Caco-2 (cell line): ENCODE results near the gene CORO2A. TPM values are rescaled to one million over a fixed set of nuclear protein-coding genes. Genes with fewer than 3 reads are reported as not detected.
"Not testable (repeated sequence)": the region's sequence is repeated elsewhere in the genome, so short reads cannot be mapped to it uniquely, and the experiment has no call there.

Source experiments
- BruUV-seq: library from RNA; stranded (reverse); fragments of 400-500 nt; replicated peaks from 2 replicates; lab custom pipeline; 2021; lab: Mats Ljungman, UMichigan
- CTCF ChIA-PET: fragments of 300-600 bp; sonication (Branson Sonifier 250); formaldehyde crosslinking; loops from one replicate; lab custom pipeline; 2022; ENCODE audit warnings: antibody characterized with exemption; lab: Charles Lee
- POLR2A ChIA-PET: fragments of 300-600 bp; sonication (Branson Sonifier 250); formaldehyde crosslinking; loops from one replicate; lab custom pipeline; 2022; ENCODE audit warnings: antibody characterized with exemption; lab: Charles Lee
- DNase-seq, 2 experiments: peaks; one replicate each; pipeline versions ENCODE4 v3.0.0 to v3.0.0-alpha.2; 2020 to 2022
- H3K27me3 ChIP-seq: replicated peaks from 2 replicates; pipeline ENCODE4 v1.6.0; 2011; ENCODE audit warnings: low read length; ENCODE audit not compliant: control insufficient read depth, insufficient read depth
- H3K36me3 ChIP-seq: 2 replicates; pipeline ENCODE4 v1.5.1; 2011; ENCODE audit warnings: low read length; ENCODE audit not compliant: control insufficient read depth, insufficient read depth
- H3K4me1 ChIP-seq: fragments of 250-450 bp; sonication (Bioruptor Pico); 2 replicates; pipeline ENCODE4 v1.5.1; 2020; ENCODE audit warnings: mild to moderate bottlenecking
- H3K4me3 ChIP-seq: 2 replicates; pipeline ENCODE4 v1.5.1; 2011; ENCODE audit warnings: low read depth, mild to moderate bottlenecking, control low read depth, low read length
- H3K9me3 ChIP-seq: fragments of 250-450 bp; sonication (Bioruptor Pico); 2 replicates; pipeline ENCODE4 v1.5.1; 2020; ENCODE audit warnings: mild to moderate bottlenecking, moderate library complexity
- H3K27ac Mint-ChIP-seq: one replicate; pipeline ENCODE4 v1.8.0; 2022; ENCODE audit warnings: mixed read lengths; ENCODE audit not compliant: unreplicated experiment
- H3K27me3 Mint-ChIP-seq: one replicate; pipeline ENCODE4 v1.8.0; 2022; ENCODE audit warnings: mixed read lengths; ENCODE audit not compliant: insufficient read depth, unreplicated experiment
- H3K36me3 Mint-ChIP-seq: one replicate; pipeline ENCODE4 v1.8.0; 2022; ENCODE audit warnings: mild to moderate bottlenecking, mixed read lengths; ENCODE audit not compliant: insufficient read depth, unreplicated experiment
- H3K4me1 Mint-ChIP-seq: one replicate; pipeline ENCODE4 v1.8.0; 2022; ENCODE audit warnings: low read depth, mixed read lengths; ENCODE audit not compliant: unreplicated experiment
- H3K4me3 Mint-ChIP-seq: one replicate; pipeline ENCODE4 v1.8.0; 2022; ENCODE audit warnings: mild to moderate bottlenecking, moderate library complexity, mixed read lengths; ENCODE audit not compliant: unreplicated experiment
- H3K9me3 Mint-ChIP-seq: one replicate; pipeline ENCODE4 v1.8.0; 2022; ENCODE audit warnings: mixed read lengths; ENCODE audit not compliant: unreplicated experiment
- intact Hi-C: fragments of 100-400 bp; cut with micrococcal nuclease; formaldehyde crosslinking; loops from one replicate; pipeline ENCODE4 v1.10.0; 2022; ENCODE audit not compliant: unreplicated experiment
- total RNA-seq: library from RNA; stranded (reverse); gene quantifications from 2 replicates; pipeline ENCODE4 v1.2.3, GENCODE V29; 2022
- TF ChIP-seq, protein P1 (sequence below), 2 experiments: fragments of 200-600 bp in 1 of 2; IDR thresholded peaks; 1 replicate in 1 of 2; 2 replicates in 1 of 2; pipeline versions ENCODE4 v1.5.1 to v1.8.0; 2011 to 2022; ENCODE audit warnings: antibody characterized with exemption in 1 of 2, control low read depth in 1 of 2, inconsistent platforms in 1 of 2, low read depth in 1 of 2, low read length in 1 of 2, mild to moderate bottlenecking in 1 of 2, moderate library complexity in 1 of 2; ENCODE audit not compliant: insufficient read depth in 1 of 2, severe bottlenecking in 1 of 2, unreplicated experiment in 1 of 2

CORO2A gene
- total RNA-seq, 1 experiment from 2014 or later, result 18.9 TPM

DNA sequence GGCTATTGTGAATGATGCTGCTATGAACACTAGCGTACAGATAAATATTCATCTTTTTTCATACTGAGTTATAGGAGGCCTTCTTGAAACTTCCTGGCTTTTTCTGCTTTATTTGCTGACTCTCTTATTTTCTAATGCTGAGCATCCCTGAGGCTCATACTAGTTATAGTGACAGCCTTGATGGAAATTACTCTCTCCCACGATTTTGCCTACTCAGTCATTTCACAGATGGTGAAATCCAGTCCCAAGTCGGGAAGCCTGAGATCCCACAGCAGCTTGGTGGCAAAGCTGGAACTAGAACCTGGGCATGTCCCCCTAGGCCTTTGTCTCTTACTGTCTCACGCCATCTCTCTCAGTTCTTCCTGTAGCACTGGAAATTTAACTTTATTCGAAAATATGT is 113.5 kb downstream of the CORO2A start:
- intact Hi-C loops, result loop anchor here (1.0 kb wide), 1 partner anchor 183 kb away; no protein-coding TSS in a partner anchor
- Histone ChIP-seq H3K9me3 (no peaks in the 10 kb centered on the region), H3K27me3 (no peaks in the 10 kb centered on the region), H3K4me3 (no peak overlapping the region), H3K4me1 (peaks cover 3% of the 10 kb centered on the region; the same call in 1 of the 2 replicates), H3K36me3 (peaks cover 6% of the 10 kb centered on the region; the same call in 1 of the 2 replicates)
- CTCF ChIA-PET, result interaction anchor here (0.5 kb wide), 1 partner anchor 697 kb away, joined by 3 read pairs; no protein-coding TSS in a partner anchor
- no peaks in the 10 kb centered on the region for H3K27me3 Mint-ChIP-seq
- BruUV-seq, result no TSS peak
- DNase-seq, result no peak
- peaks cover 12% of the 10 kb centered on the region for H3K4me1 Mint-ChIP-seq
- no peak overlapping the region for H3K27ac Mint-ChIP-seq
- no peak overlapping the region for H3K4me3 Mint-ChIP-seq
- peaks cover 42% of the 10 kb centered on the region for H3K36me3 Mint-ChIP-seq
- POLR2A ChIA-PET, result no interaction called here
- no peaks in the 10 kb centered on the region for H3K9me3 Mint-ChIP-seq
- TF ChIP-seq, protein P1, sequence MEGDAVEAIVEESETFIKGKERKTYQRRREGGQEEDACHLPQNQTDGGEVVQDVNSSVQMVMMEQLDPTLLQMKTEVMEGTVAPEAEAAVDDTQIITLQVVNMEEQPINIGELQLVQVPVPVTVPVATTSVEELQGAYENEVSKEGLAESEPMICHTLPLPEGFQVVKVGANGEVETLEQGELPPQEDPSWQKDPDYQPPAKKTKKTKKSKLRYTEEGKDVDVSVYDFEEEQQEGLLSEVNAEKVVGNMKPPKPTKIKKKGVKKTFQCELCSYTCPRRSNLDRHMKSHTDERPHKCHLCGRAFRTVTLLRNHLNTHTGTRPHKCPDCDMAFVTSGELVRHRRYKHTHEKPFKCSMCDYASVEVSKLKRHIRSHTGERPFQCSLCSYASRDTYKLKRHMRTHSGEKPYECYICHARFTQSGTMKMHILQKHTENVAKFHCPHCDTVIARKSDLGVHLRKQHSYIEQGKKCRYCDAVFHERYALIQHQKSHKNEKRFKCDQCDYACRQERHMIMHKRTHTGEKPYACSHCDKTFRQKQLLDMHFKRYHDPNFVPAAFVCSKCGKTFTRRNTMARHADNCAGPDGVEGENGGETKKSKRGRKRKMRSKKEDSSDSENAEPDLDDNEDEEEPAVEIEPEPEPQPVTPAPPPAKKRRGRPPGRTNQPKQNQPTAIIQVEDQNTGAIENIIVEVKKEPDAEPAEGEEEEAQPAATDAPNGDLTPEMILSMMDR (IDR thresholded peaks at IDR 0.05; ENCODE audit: insufficient read depth in 1 of 2, low read depth in 1 of 2, low read length in 1 of 2, severe bottlenecking in 1 of 2, unreplicated experiment in 1 of 2), result no peak

DNA sequence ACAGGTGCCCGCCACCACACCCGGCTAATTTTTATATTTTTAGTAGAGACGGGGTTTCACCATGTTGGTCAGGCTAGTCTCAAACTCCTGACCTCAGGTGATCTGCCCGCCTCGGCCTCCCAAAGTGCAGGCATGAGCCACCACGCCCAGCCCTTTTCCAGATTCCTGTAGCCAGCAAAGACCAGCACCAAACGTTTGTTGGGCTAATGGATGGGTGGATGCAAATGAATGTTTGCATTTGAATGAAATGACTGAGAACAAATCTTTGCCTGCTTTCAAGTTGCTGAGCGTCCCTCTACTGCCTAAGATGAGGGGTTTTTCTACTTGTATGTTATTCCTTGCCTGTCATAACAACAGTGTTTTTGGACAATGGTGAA is 115.9 kb downstream of the CORO2A start:
- H3K9me3 ChIP-seq, H3K4me3 Mint-ChIP-seq, intact Hi-C loops, DNase-seq, BruUV-seq, H3K27ac Mint-ChIP-seq, H3K27me3 Mint-ChIP-seq, POLR2A ChIA-PET, H3K9me3 Mint-ChIP-seq, CTCF ChIA-PET, H3K27me3 ChIP-seq, H3K36me3 ChIP-seq, H3K4me3 ChIP-seq: not testable (repeated sequence)
- peaks cover 16% of the 10 kb centered on the region for H3K4me1 ChIP-seq
- H3K36me3 Mint-ChIP-seq, result peaks cover 32% of the 10 kb centered on the region
- peaks cover 12% of the 10 kb centered on the region for H3K4me1 Mint-ChIP-seq

GRCh38 chr9:98075332-98075805 is 117.1 kb downstream of the CORO2A start:
- H3K27me3 ChIP-seq, result no peaks in the 10 kb centered on the region
- no peak for DNase-seq
- no peak overlapping the region for H3K4me3 Mint-ChIP-seq
- H3K36me3 Mint-ChIP-seq, result peaks cover 30% of the 10 kb centered on the region
- H3K27me3 Mint-ChIP-seq, result no peaks in the 10 kb centered on the region
- no peaks in the 10 kb centered on the region for H3K36me3 ChIP-seq
- H3K4me3 ChIP-seq, result no peak overlapping the region
- peaks cover 16% of the 10 kb centered on the region for H3K4me1 ChIP-seq
- peaks cover 12% of the 10 kb centered on the region for H3K4me1 Mint-ChIP-seq
- ChIA-PET CTCF (no interaction called here), POLR2A (no interaction called here)
- no TSS peak for BruUV-seq
- H3K9me3 ChIP-seq, result no peaks in the 10 kb centered on the region
- TF ChIP-seq, protein P1 (IDR thresholded peaks at IDR 0.05; ENCODE audit: insufficient read depth in 1 of 2, low read depth in 1 of 2, low read length in 1 of 2, severe bottlenecking in 1 of 2, unreplicated experiment in 1 of 2), result no peak
- peak overlapping the region; percentile 27 for H3K27ac Mint-ChIP-seq
- intact Hi-C loops, result loop anchor here (2.0 kb wide), 1 partner anchor 117 kb away; the partner anchor contains the start of gene CORO2A
- no peaks in the 10 kb centered on the region for H3K9me3 Mint-ChIP-seq
